HG03575 (cell line): ENCODE data around the gene COL25A1.

Source experiments
- ATAC-seq: cut with Tn5 transposase; IDR thresholded peaks from one replicate; pipeline ENCODE4 v1.9.1; 2021; ENCODE audit not compliant: unreplicated experiment, insufficient number of reproducible peaks, low FRiP score; ENCODE audit errors: extremely low read depth

Gene COL25A1

DNA sequence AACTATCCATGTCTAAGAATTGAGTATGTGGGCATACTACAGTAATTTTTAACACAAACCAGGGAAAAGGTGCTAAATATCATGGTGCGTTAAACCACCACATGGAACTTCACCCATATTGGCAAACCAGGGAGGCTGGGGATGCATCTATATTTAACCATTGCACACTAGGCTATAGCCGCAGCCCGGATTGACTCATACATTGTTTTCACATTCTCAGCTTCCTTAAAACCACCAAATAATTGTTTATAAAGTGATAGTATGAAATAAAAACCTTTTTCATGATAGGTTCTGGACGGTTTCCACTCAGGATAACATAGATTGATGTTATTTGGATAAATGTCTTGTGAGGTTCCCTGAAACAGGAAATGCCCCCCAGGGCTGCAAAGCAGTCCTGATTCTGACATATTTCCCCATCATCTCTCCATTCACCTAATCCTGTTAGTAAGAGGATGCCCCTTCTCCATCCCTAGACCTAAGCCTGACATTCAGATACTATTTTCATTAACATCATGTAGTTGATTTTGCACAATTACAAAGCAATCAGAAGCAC, 7.9 kb downstream of the COL25A1 start:
- ATAC-seq = no peak

GRCh38 chr4:109294006-109294405, 8.5 kb downstream of the COL25A1 start:
- ATAC-seq = peak; percentile 80

DNA sequence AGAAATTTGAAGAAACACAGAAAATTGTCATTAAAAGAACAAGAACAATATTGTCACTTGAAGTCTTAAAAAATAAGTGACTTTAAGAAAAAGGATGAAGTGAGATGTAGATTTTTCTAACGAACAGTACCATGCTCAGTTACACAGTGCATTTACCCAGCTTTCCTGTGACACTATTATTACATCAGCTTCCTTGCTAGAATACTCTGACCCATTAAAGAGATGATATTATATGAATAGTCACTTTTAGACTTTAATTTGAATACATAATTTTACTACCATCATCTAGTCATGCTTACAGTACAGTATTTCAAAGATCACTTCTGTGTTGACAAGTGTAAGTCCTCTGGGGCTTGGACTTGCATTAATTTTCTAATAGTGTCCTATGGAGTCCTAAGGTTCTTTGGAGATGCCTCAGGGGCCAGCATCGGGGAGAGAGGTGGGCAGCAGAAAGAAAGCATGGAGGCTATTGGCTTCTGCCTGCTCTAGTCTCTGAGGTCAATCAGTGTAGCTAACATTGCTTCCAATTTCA, 10.7 kb downstream of the COL25A1 start:
- ATAC-seq = no peak

GRCh38 chr4:109290918-109291317, 11.5 kb downstream of the COL25A1 start:
- ATAC-seq = no peak

DNA sequence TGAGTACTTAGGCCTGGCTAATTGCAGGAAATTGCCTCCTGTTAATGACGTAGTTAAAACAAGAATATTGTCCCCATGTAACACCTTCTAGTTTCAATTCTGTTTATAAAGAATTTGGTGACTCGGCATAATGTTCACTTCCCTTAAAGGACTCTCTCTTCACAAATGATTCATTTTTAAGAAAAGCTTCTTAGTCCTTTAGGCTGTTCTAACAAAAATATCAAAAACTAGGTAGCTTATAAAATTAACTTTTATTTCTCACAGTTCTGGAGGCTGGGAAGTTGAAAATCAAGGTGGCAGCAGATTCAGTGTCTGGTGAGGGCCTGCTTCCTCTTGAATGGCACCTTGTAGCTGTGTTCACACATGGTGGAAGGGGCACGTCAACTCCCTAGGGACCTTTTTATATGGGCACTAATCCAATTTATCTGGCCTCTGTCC, 23.8 kb downstream of the COL25A1 start:
- peak; percentile 82 for ATAC-seq

- peak; percentile 41 for ATAC-seq
Measured at GRCh38 chr4:109276482-109277095, 25.9 kb downstream of the COL25A1 start.

- ATAC-seq = no peak
Measured at GRCh38 chr4:109275066-109275745, 27.3 kb downstream of the COL25A1 start.

DNA sequence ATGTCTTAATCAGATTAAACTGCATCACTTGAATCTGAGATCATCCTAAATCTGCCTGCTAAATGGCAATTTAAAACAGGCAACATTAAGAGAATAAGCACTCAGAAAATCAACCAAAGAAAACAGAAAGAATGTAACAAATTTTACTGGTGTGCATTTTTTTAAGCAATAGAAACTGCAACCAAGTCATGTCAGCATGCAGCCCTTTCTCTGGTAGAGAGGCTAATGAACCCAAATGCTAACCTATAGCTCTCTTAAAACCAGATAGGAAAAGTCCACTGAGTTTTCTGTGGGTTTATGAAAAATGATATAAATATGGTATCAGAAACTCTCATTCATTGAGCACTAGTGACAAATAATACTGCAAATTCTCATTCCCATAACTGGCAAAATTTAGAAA, 35.6 kb downstream of the COL25A1 start:
- ATAC-seq = no peak

GRCh38 chr4:109266236-109266635, 36.2 kb downstream of the COL25A1 start:
- ATAC-seq = no peak

GRCh38 chr4:109263721-109264120, 38.7 kb downstream of the COL25A1 start:
- no peak for ATAC-seq

DNA sequence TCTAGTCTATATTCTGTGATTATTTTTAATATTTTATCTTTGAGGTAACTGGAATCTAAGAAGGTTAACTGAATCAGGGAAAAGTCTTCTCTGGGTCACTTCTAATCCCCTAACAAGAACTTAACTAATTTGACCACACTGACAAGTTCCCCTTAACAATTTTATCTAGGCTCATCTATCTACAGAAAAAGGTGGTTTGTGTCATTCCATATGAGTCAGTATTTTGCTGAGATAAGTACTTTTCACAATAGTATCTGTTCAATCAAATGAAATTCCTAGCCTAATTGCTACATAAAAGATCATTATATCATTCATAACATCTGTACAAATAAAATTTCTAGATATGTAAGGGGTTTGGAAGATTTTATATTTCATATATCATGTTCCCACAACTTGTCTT, 45.6 kb downstream of the COL25A1 start:
- no peak for ATAC-seq

GRCh38 chr4:109254845-109255244, 47.6 kb downstream of the COL25A1 start:
- no peak for ATAC-seq

DNA sequence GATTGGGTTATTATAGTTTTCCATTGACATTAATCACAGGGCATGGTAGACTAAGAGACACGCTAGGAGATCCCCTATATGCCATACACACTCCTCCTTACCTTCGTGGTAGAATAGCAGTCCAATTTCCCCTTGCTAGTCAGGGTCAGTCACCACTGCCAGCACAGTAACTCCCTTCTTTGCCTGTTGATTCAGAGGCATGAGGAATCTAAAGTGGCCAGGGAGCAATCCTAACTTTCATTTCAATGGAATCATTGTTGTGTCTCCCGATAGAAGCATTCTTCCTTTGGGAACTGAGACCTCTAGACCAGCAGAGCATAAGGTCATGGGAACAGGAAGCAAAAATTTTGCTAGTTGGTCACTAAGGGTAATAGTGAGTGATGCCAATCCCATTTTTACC, 51.1 kb downstream of the COL25A1 start:
- no peak for ATAC-seq

DNA sequence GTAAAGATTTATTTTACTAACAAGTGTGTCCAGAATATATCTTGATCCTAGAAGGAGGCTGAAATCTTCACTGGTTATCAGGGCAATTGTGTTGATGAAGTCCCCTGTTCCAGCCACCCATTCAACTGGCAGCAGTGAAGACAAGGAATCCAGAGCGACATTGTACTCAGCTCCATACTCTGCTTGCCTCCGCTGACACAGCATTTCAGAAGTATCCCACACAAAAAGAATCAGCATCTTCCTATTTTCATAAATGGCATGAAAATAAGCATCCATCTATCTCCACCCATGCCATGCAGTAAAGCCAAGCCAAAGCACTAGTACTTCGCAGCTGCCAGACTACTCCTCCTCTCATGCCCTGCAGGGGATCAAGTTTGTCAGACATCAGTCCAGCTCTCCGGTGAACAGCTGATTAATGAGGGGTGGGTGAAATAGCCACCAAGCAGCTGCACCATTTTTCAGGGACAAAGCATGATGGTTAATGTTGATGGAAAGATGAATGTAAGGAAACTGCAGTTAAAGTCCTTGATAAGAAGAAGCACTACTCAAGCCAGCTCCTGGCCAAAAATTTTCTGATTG, 54.0 kb downstream of the COL25A1 start:
- ATAC-seq = no peak

DNA sequence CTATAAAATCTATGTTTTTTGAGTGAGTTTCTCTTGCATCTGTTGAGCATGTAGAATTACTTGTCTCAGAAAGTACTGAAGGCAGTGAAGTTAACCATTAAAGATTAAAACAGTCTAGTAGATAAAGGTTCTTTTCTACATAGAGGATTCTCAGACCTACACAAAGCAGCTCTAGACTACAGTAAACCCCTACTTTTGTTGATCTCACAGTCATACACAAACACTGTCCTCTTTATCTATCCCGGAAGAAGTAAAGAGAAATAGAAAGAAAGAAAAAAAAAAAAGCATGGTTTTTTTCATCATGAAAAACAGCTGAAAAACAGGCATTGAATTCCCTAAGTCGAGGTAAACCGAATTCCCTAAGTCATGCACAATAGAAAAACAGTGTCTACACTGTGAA, 58.6 kb downstream of the COL25A1 start:
- no peak for ATAC-seq

DNA sequence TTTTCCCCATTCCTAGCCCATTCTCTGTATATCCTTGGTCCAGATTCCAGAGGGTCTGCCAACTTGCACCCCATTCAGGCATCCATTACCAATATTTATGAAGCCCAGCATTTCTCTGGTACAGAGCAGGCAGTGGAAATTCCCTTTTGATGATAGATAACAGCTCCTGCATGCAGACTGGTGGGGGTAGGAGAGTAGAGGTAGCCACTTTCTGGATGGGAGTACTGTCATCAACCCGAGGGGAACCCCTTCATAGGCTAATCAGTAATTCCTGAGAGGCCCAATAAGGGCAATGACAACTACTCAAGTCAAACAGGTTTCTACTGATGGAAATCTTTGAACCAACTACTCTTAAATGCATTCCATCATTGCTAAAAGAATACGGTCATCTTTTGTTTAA, 63.7 kb downstream of the COL25A1 start:
- ATAC-seq = no peak

GRCh38 chr4:109235683-109236082, 66.8 kb downstream of the COL25A1 start:
- ATAC-seq = no peak

- ATAC-seq = no peak
Measured at GRCh38 chr4:109234596-109234995, 67.9 kb downstream of the COL25A1 start.

- no peak for ATAC-seq
Measured at GRCh38 chr4:109233570-109233969, 68.9 kb downstream of the COL25A1 start.

- ATAC-seq = no peak
Measured at GRCh38 chr4:109232681-109233080, 69.8 kb downstream of the COL25A1 start.
